Caki2 (cell line): ENCODE results near the gene UQCR11. TPM values are rescaled to one million over a fixed set of nuclear protein-coding genes. Genes with fewer than 3 reads are reported as not detected.
"Not testable (repeated sequence)": the region's sequence is repeated elsewhere in the genome, so short reads cannot be mapped to it uniquely, and the experiment has no call there.

ENCODE experiments used
- DNase-seq: peaks from one replicate; pipeline ENCODE4 v3.0.0-alpha.2; 2015; ENCODE audit warnings: low read depth
- in situ Hi-C: cut with HindIII; loops from 2 replicates; pipeline ENCODE4 v1.10.0; 2016; ENCODE audit warnings: low sequenced_read_pairs, low pct_unique_long_range_greater_than_20kb, mixed read lengths
- total RNA-seq: library from RNA; depleted of rRNA; stranded (reverse); fragments of >200 nt; shearing (Covaris generic); gene quantifications from 2 replicates; pipeline ENCODE4 v1.2.3, GENCODE V29; 2014; ENCODE audit warnings: low replicate concordance

Gene UQCR11
- total RNA-seq, 1 experiment from 2014 or later = 105 TPM

DNA sequence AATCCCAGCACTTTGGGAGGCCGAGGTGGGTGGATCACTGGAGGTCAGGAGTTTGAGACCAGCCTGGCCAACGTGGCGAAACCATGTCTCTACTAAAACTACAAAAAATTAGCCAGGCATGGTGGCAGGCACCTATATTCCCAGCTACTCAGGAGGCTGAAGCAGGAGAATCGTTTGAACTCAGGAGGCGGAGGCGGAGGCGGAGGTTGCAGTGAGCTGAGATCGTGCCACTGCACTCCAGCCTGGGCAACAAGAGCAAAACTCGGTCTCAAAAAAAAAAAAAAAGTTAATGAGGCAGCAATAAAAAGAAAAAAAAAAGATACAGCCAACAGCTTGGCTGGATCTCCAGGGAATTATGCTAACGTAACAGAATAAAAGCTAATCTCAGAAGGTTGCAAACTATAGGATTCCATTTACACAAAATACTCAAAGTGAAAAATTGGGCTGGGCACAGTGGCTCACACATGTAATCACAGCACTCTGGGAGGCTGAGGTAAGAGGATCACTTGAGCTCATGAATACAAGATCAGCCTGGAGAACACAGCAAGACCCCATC is 35.7 kb upstream of the UQCR11 start:
- DNase-seq, in situ Hi-C loops: not testable (repeated sequence)

DNA sequence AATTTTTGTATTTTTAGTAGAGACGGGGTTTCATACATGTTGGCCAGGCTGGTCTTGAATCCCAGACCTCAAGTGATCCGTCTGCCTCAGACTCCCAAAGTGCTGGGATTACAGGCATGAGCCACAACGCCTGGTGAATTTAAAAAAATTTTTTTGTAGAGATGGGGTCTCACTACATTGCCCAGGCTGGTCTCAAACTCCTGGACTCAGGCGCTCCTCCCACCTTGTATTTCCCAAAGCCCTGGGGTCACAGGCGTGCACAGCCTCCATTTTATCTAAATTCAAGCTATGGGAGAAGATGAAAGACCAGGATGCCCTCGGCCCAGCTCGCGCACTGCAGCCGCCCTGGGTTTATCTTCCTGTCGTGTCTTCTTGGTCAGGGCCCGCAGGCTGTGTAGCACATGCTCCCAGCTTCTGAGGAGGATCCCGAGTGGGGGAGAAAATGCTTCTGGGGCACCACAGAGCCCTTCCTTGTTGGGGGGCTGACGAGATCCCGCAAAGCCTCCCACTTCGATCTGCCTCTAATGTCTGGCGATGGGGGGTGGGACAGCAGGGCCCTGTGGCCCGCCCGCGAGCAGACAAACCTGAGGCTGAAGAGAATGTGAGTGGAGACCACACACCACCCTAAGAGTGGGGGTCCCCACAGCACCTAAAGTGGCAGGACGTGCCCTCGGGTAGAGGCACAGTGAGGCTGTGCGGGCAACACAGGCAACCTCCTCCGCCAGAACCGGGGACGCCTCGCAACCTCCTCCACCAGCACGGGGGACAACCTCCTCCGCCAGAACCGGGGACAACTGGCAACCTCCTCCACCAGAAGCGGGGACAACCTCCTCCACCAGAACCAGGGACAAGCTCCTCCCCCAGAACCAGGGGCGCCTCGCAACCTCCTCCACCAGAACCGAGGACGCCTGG is 31.3 kb upstream of the UQCR11 start:
- in situ Hi-C loops = no loop called here
- DNase-seq = no peak

- in situ Hi-C loops = no loop called here
- DNase-seq = no peak
Measured at GRCh38 chr19:1634938-1635243, 29.6 kb upstream of the UQCR11 start.

- in situ Hi-C loops = no loop called here
- DNase-seq = no peak
Measured at GRCh38 chr19:1634242-1634937, 29.1 kb upstream of the UQCR11 start.

GRCh38 chr19:1633269-1633826 is 28.1 kb upstream of the UQCR11 start:
- DNase-seq = no peak
- in situ Hi-C loops = no loop called here

GRCh38 chr19:1632462-1633268 is 27.4 kb upstream of the UQCR11 start:
- in situ Hi-C loops = no loop called here

GRCh38 chr19:1631557-1632100 is 26.4 kb upstream of the UQCR11 start:
- no peak for DNase-seq
- in situ Hi-C loops = no loop called here

More at GRCh38 chr19:1632462-1633268, 27.4 kb upstream of the UQCR11 start:
- DNase-seq = no peak

GRCh38 chr19:1630811-1631210 is 25.5 kb upstream of the UQCR11 start:
- no peak for DNase-seq
- in situ Hi-C loops = no loop called here

DNA sequence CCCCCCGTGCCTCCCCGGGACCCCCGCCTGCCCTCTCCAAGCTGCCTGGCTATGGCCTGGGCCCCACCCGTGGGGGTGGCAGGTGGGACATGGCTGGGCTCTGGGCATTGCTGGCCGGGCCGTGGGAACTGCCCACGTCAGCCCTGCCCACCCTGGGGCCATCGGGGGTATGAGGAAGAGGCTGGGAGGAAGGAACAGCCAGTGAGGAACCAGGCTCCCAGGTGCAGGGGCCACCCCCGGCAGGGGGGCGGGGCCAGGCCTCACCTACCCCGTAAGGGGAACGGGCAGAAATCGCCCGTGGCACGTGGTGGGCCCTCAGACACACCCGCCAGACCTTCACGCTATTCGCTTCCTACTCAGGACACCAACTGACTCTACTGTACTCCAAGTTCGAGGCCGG is 24.8 kb upstream of the UQCR11 start:
- in situ Hi-C loops = no loop called here
- DNase-seq = no peak

DNA sequence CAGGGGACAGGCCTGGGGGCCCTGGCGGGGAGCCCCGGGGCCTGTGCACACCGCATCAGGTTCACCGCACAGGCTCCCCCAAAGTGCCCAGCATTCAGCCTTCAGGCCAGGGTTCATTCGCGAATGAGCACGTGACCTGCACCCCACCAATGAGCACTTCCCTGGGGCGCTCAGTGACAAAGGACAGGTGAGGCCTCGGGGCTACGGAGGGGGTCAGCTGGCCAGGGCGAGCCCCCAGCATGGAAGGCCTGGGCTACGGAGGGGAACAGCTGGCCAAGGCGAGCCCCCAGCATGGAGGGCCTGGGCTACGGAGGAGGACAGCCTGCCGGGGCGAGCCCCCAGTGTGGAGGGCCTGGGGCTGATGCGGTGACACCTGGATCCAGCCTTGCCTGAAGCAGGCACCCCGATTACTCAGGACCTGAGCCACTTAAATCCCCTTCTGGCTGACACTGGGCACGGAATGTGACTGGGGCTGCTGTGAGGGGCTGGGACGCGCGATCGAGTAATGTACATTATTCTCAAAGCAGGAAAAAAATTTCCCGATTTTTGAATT is 24.1 kb upstream of the UQCR11 start:
- DNase-seq = no peak
- in situ Hi-C loops = no loop called here

DNA sequence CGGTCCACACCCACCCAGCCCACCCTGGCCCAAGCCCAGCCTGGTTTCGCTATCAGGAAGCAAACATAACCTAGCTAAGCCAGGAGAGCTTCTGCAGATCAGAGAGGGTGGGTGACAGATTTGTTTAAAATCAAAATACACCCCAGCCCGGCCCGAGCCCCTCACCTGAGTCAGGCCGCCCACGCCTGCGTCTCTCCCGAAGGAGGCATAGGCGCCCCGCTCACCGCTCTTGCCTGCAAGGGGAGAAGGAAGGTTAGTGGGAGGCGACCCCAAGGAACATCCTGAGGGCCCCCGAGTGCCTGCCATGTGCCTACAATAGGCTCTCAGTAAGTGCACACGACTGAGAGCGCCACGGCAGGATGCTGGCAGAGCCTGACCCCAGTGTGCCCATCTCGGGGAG is 21.9 kb upstream of the UQCR11 start:
- in situ Hi-C loops = no loop called here

GRCh38 chr19:1626417-1627010 is 21.3 kb upstream of the UQCR11 start:
- in situ Hi-C loops = no loop called here
- no peak for DNase-seq

More for the DNA sequence above, 21.9 kb upstream of the UQCR11 start:
- DNase-seq = no peak

DNA sequence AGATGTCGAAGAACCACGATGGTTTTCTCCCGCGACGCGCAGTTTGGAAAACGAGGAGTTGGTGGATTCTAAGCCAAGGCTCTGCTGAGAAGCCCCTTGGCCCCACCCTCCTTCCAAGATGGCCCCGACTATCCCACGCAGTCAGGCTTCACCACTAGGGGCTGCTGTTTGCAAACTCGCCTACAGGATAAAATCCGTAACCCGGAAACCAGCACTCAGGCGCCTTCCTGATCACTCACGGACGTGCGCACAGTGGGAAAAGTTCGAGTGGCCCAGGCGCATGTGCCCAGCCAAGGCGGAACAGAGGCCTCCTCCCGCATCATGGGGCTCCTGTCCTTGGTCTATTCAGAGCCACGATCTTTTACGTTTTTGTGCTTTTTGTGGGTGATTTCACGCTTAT is 19.2 kb upstream of the UQCR11 start:
- in situ Hi-C loops = no loop called here
- peak; percentile 12 for DNase-seq

- no peak for DNase-seq
- in situ Hi-C loops = no loop called here
Measured at GRCh38 chr19:1622541-1622940, 17.3 kb upstream of the UQCR11 start.

GRCh38 chr19:1622007-1622406 is 16.7 kb upstream of the UQCR11 start:
- in situ Hi-C loops = no loop called here
- no peak for DNase-seq

DNA sequence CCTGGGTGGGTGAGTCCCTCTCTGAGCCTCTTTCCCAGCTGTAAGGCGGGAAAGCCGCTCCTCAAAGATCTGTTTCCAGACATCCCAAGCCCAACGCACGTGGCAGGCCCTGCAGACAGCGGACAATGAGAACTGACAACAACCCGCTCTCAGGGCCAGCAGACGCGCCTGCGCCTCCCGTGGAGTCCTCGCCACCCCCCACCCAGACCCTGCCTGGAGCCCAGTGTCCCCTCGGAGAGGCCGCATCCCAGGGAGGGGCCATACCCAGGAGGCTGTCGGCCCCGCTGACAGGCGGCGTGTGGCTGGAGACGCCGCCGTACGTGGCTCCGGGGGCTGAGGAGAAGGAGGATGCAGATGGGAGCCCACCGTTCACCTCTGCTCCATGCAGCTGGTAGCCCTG is 16.3 kb upstream of the UQCR11 start:
- DNase-seq = no peak
- in situ Hi-C loops = no loop called here

DNA sequence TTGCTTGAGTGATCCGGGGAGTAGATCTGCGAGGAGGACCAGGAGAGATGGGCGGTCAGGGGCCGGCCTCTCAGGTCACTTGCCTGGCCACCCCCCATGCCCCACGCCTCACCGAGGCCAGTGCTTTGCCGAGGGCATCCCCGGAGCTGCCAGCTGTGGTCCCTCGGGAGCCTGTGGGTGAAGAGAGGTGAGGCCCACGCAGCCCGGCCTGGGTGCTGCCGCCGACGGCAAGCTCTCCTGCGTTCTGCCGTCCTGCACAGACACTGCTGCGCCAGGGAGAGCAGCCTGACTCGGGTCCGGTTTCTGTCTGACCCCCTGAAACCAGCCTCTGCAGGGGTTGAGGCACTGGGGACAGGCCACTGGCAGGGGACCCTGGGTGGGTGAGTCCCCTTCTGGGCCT is 15.8 kb upstream of the UQCR11 start:
- in situ Hi-C loops = no loop called here
- no peak for DNase-seq
